Measurements from ENCODE around the gene FNTB. TPM values are rescaled to one million over a fixed set of nuclear protein-coding genes. Genes with fewer than 3 reads are reported as not detected.

FNTB gene
- total RNA-seq, 1 donor from 2014 or later: 28.6 TPM

GRCh38 chr14:65106736-65107135 lies 120.0 kb downstream of the FNTB start:
- no peak for TF ChIP-seq CTCF (conservative IDR thresholded peaks at IDR 0.05)
- H3K27ac Mint-ChIP-seq (ENCODE audit: unreplicated experiment): no peak overlapping the region
- no peak overlapping the region for H3K4me3 Mint-ChIP-seq
- DNase-seq (ENCODE audit: low read depth, low spot score): no peak
- H3K27me3 Mint-ChIP-seq (ENCODE audit: low read depth): no peaks in the 10 kb centered on the region
- H3K4me1 Mint-ChIP-seq: peaks cover 12% of the 10 kb centered on the region
- H3K9me3 Mint-ChIP-seq: no peaks in the 10 kb centered on the region
- H3K36me3 Mint-ChIP-seq (ENCODE audit: low read depth): peaks cover 3% of the 10 kb centered on the region

- no peak for TF ChIP-seq CTCF (conservative IDR thresholded peaks at IDR 0.05)
- peaks cover 3% of the 10 kb centered on the region for H3K36me3 Mint-ChIP-seq (ENCODE audit: low read depth)
- H3K27me3 Mint-ChIP-seq (ENCODE audit: low read depth): no peaks in the 10 kb centered on the region
- no peaks in the 10 kb centered on the region for H3K9me3 Mint-ChIP-seq
- no peak overlapping the region for H3K4me3 Mint-ChIP-seq
- peaks cover 11% of the 10 kb centered on the region for H3K4me1 Mint-ChIP-seq
- no peak for DNase-seq (ENCODE audit: low read depth, low spot score)
- no peak overlapping the region for H3K27ac Mint-ChIP-seq (ENCODE audit: unreplicated experiment)
Measured at GRCh38 chr14:65107200-65107599, 120.5 kb downstream of the FNTB start.

- DNase-seq (ENCODE audit: low read depth, low spot score): no peak
- H3K4me3 Mint-ChIP-seq: no peak overlapping the region
- no peaks in the 10 kb centered on the region for H3K4me1 Mint-ChIP-seq
- no peak overlapping the region for H3K27ac Mint-ChIP-seq (ENCODE audit: unreplicated experiment)
- H3K9me3 Mint-ChIP-seq: no peaks in the 10 kb centered on the region
- no peak for TF ChIP-seq CTCF (conservative IDR thresholded peaks at IDR 0.05)
- no peaks in the 10 kb centered on the region for H3K27me3 Mint-ChIP-seq (ENCODE audit: low read depth)
- H3K36me3 Mint-ChIP-seq (ENCODE audit: low read depth): no peaks in the 10 kb centered on the region
Measured at GRCh38 chr14:65109357-65109756, 122.7 kb downstream of the FNTB start.

GRCh38 chr14:65110525-65110924 lies 123.8 kb downstream of the FNTB start:
- TF ChIP-seq CTCF (conservative IDR thresholded peaks at IDR 0.05): no peak
- no peaks in the 10 kb centered on the region for H3K4me1 Mint-ChIP-seq
- H3K27me3 Mint-ChIP-seq (ENCODE audit: low read depth): no peaks in the 10 kb centered on the region
- H3K9me3 Mint-ChIP-seq: no peaks in the 10 kb centered on the region
- no peak overlapping the region for H3K4me3 Mint-ChIP-seq
- no peak for DNase-seq (ENCODE audit: low read depth, low spot score)
- no peaks in the 10 kb centered on the region for H3K36me3 Mint-ChIP-seq (ENCODE audit: low read depth)
- no peak overlapping the region for H3K27ac Mint-ChIP-seq (ENCODE audit: unreplicated experiment)

Small RNA genes lying within 50 kb of the gene (microRNA-seq; reads per million reads assigned to microRNA genes)
- 6.5 reads per million, percentile 5 among the genes with 10 or more reads in this experiment for gene MIR4706

Other genes starting within 250 kb of the FNTB start
- 0.16 and 0.18 TPM in 2 replicates for gene SPTB, start 107.0 kb upstream of the FNTB start, total RNA-seq
- gene CHURC1, start 72.4 kb upstream of the FNTB start, total RNA-seq: 33.1 and 34.4 TPM in 2 replicates
- gene GPX2, start 44.1 kb upstream of the FNTB start, total RNA-seq: not detected in 2 replicates
- gene RAB15, start 14.6 kb upstream of the FNTB start, total RNA-seq: 16.5 and 17.9 TPM in 2 replicates
- gene MAX, start 115.6 kb downstream of the FNTB start, total RNA-seq: 64.2 and 69.3 TPM in 2 replicates

Data from neural crest cell (in vitro differentiated cells).